Neural cell (in vitro differentiated cells): ENCODE results near the gene OSCP1. TPM values are rescaled to one million over a fixed set of nuclear protein-coding genes. Genes with fewer than 3 reads are reported as not detected.

ENCODE experiments used
- H2AFZ ChIP-seq: fragments of 200-600, 300-800 bp; sonication (generic), shearing (Covaris generic); 2 replicates; pipeline ENCODE4 v1.6.0; 2014; ENCODE audit warnings: low read depth, mild to moderate bottlenecking, antibody characterized with exemption, low read length, moderate library complexity
- H3F3A ChIP-seq: fragments of 200-600 bp; shearing (Covaris generic); 2 replicates; pipeline ENCODE4 v1.6.1; 2016; ENCODE audit warnings: mild to moderate bottlenecking, moderate library complexity, mixed read lengths, antibody characterized with exemption, low read length; ENCODE audit not compliant: insufficient read depth, poor library complexity, severe bottlenecking
- H3K27ac ChIP-seq: fragments of 200-600, 300-800 bp; sonication (generic), shearing (Covaris generic); 2 replicates; pipeline ENCODE4 v1.5.1; 2014; ENCODE audit warnings: mild to moderate bottlenecking, low read length, moderate library complexity
- H3K27me3 ChIP-seq: fragments of 300-800, 200-600 bp; sonication (generic), shearing (Covaris generic); 2 replicates; pipeline ENCODE4 v1.6.0; 2014; ENCODE audit warnings: mild to moderate bottlenecking, low read depth, low read length, moderate library complexity; ENCODE audit not compliant: insufficient read depth
- H3K36me3 ChIP-seq: fragments of 300-800, 200-600 bp; sonication (generic), shearing (Covaris generic); 2 replicates; pipeline ENCODE4 v1.5.1; 2014; ENCODE audit warnings: mild to moderate bottlenecking, antibody characterized with exemption, low read length, moderate library complexity; ENCODE audit not compliant: insufficient read depth
- H3K4me2 ChIP-seq: fragments of 300-800, 200-600 bp; sonication (generic), shearing (Covaris generic); 2 replicates; pipeline ENCODE4 v1.6.0; 2014; ENCODE audit warnings: mild to moderate bottlenecking, low read length
- H3K4me3 ChIP-seq: fragments of 300-800, 200-600 bp; sonication (generic), shearing (Covaris generic); 2 replicates; pipeline ENCODE4 v1.5.1; 2014; ENCODE audit warnings: mild to moderate bottlenecking, low read length, moderate library complexity
- H3K79me2 ChIP-seq: fragments of 200-600 bp; shearing (Covaris generic); replicated peaks from 2 replicates; pipeline ENCODE4 v1.6.0; 2014; ENCODE audit warnings: mild to moderate bottlenecking, low read length, moderate library complexity; ENCODE audit not compliant: insufficient read depth
- H3K9ac ChIP-seq: fragments of 300-800, 200-600 bp; sonication (generic), shearing (Covaris generic); 2 replicates; pipeline ENCODE4 v1.6.1; 2016; ENCODE audit warnings: mild to moderate bottlenecking, low read length, mixed read lengths
- H3K9me2 ChIP-seq: fragments of 200-600 bp; shearing (Covaris generic); 2 replicates; pipeline ENCODE4 v1.6.1; 2016; ENCODE audit warnings: mild to moderate bottlenecking, low read length, mixed read lengths; ENCODE audit not compliant: insufficient read depth
- H3K9me3 ChIP-seq: fragments of 200-600, 300-800 bp; sonication (generic), shearing (Covaris generic); 2 replicates; pipeline ENCODE4 v1.6.1; 2016; ENCODE audit warnings: mild to moderate bottlenecking, mixed run types, low read length, moderate library complexity, mixed read lengths
- H4K20me1 ChIP-seq: fragments of 200-600 bp; shearing (Covaris generic); 2 replicates; pipeline ENCODE4 v1.6.1; 2016; ENCODE audit warnings: mild to moderate bottlenecking, mixed run types; ENCODE audit not compliant: insufficient read depth
- CTCF ChIP-seq: fragments of 450-650 bp; IDR thresholded peaks from 2 replicates; pipeline ENCODE4 v1.5.1; 2014; ENCODE audit warnings: antibody characterized with exemption, mild to moderate bottlenecking, moderate library complexity; ENCODE audit not compliant: poor library complexity, severe bottlenecking
- EP300 ChIP-seq: fragments of 450-650 bp; conservative IDR thresholded peaks from 2 replicates; pipeline ENCODE4 v1.6.1; 2014; ENCODE audit warnings: antibody characterized with exemption, mild to moderate bottlenecking, moderate library complexity; ENCODE audit not compliant: poor library complexity, severe bottlenecking
- EZH2 ChIP-seq: fragments of 200-600, 300-800 bp; shearing (Covaris generic), sonication (generic); IDR thresholded peaks from 2 replicates; pipeline ENCODE4 v1.6.1; 2014; ENCODE audit warnings: antibody characterized with exemption, low read length, borderline replicate concordance, mild to moderate bottlenecking; ENCODE audit not compliant: insufficient read depth, poor library complexity, severe bottlenecking
- MXI1 ChIP-seq: fragments of 450-650 bp; conservative IDR thresholded peaks from 2 replicates; pipeline ENCODE4 v1.6.1; 2014; ENCODE audit warnings: antibody characterized with exemption, mild to moderate bottlenecking; ENCODE audit not compliant: poor library complexity, severe bottlenecking
- POLR2AphosphoS5 ChIP-seq: IDR thresholded peaks from 2 replicates; pipeline ENCODE4 v1.6.1; 2012
- RAD21 ChIP-seq: fragments of 450-650 bp; conservative IDR thresholded peaks from 2 replicates; pipeline ENCODE4 v1.6.1; 2014; ENCODE audit warnings: antibody characterized with exemption, mild to moderate bottlenecking, moderate library complexity
- REST ChIP-seq: IDR thresholded peaks from 2 replicates; pipeline ENCODE4 v1.6.1; 2012; ENCODE audit warnings: borderline replicate concordance
- SMC3 ChIP-seq: fragments of 450-650 bp; conservative IDR thresholded peaks from 2 replicates; pipeline ENCODE4 v1.6.1; 2014; ENCODE audit warnings: antibody characterized with exemption, mild to moderate bottlenecking, moderate library complexity; ENCODE audit not compliant: poor library complexity
- TAF1 ChIP-seq: IDR thresholded peaks from 2 replicates; pipeline ENCODE4 v1.6.1; 2012; ENCODE audit warnings: low read depth
- polyA plus RNA-seq: library from polyadenylated mRNA; depleted of rRNA; stranded (reverse); fragments of >200 nt; gene quantifications from 2 replicates; pipeline ENCODE4 v1.2.3, GENCODE V29; 2014

The OSCP1 gene
- polyA plus RNA-seq, 1 donor from 2014 or later: 20.7 TPM

DNA sequence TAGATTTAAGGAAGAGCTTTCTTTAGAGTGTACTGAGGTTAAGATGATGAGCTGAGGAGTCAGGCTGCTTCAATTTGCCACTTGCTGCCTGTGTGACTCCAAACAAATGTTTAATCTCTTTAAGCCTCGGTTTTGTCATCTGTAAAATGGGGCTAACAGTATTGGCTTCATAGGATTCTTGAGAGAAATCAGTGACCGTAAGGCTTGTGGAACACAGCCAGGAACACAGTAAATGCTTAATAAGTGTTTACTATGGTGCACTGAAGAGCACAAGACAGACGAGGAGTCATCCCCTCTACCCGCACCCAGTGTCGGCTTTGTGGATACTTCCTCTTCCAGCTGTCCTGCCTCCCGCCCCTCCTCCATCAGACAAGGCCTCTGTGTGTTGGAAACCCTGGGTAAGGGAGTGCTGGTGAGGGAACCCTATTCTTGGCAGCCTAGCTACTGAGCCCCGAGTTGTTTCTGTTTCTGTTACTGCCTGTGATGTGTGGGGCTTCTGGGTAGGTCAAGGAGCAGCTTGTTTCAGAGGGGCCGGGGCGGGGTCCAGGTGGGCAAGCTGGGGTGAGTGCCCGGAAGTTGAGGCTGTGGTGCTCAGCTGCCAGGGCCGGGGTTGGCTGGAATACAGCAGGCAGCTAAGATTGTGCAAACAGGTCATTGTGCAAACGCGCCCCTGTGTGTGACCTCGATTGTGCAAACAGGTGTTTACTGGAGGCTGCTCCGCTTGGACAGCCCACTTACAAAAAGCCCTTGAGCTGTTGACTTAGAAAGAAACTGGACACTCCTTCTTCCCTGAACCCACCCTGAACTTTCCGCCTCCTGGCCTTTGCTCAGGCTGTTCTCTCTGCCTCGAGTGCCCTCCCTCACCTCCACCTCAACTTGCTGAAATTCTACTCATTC lies 36.4 kb upstream of the OSCP1 start:
- no peaks in the 10 kb centered on the region for H3F3A ChIP-seq

GRCh38 chr1:36486093-36486438 lies 35.8 kb upstream of the OSCP1 start:
- no peaks in the 10 kb centered on the region for H4K20me1 ChIP-seq
- H3K9ac ChIP-seq: no peak overlapping the region
- H3K36me3 ChIP-seq: no peaks in the 10 kb centered on the region
- H3K79me2 ChIP-seq: no peaks in the 10 kb centered on the region
- H3K27ac ChIP-seq: no peak overlapping the region
- H3F3A ChIP-seq: no peaks in the 10 kb centered on the region
- TF ChIP-seq TAF1 (no peak), MXI1 (no peak), SMC3 (no peak), CTCF (no peak), POLR2AphosphoS5 (no peak)
- no peaks in the 10 kb centered on the region for H3K9me3 ChIP-seq
- no peak overlapping the region for H2AFZ ChIP-seq
- H3K4me2 ChIP-seq: no peak overlapping the region
- H3K9me2 ChIP-seq: no peaks in the 10 kb centered on the region
- H3K27me3 ChIP-seq: no peaks in the 10 kb centered on the region
- H3K4me3 ChIP-seq: no peak overlapping the region

More for the DNA sequence above, 36.4 kb upstream of the OSCP1 start:
- Histone ChIP-seq H3K9ac (no peak overlapping the region), H3K27ac (no peak overlapping the region), H4K20me1 (no peaks in the 10 kb centered on the region), H2AFZ (no peak overlapping the region), H3K27me3 (no peaks in the 10 kb centered on the region), H3K4me2 (no peak overlapping the region), H3K9me2 (no peaks in the 10 kb centered on the region), H3K79me2 (no peaks in the 10 kb centered on the region), H3K9me3 (no peaks in the 10 kb centered on the region), H3K4me3 (no peak overlapping the region), H3K36me3 (no peaks in the 10 kb centered on the region)
- TF ChIP-seq SMC3 (no peak), POLR2AphosphoS5 (no peak), EP300 (no peak), REST (no peak), TAF1 (no peak), CTCF (no peak), MXI1 (no peak), RAD21 (no peak), EZH2 (no peak)
